Measurements from ENCODE around the gene FBXO48. TPM values are rescaled to one million over a fixed set of nuclear protein-coding genes. Genes with fewer than 3 reads are reported as not detected.

Gene FBXO48
- total and polyA plus RNA-seq, 2 of the 4 experiments (the other 2 are of a cell fraction): 0.18 to 0.43 TPM

DNA sequence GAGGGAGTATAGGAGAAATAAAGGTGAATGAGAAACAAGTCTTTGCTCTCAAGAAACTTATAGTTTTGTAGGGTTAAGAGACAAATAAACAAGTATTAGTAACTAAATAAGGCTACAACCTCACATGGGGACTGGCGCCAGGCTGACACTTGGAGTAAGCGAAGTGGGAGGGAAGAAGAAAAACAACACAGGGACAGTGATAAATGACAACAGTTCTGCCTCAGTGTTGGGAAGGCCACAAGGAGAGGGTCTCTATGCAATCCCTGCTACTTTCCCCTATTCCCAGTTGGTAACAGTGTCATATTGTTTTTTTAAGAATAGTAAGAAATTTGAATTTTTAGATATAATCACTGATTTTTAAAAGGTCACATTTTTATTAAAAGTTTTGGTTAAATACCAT lies 4.3 kb upstream of the FBXO48 start:
- no peak overlapping the region for H2BK120ac ChIP-seq (ENCODE audit: low read depth, low read length)
- intact Hi-C loops (cut with micrococcal nuclease): no loop called here
- H3K27ac ChIP-seq (ENCODE audit: insufficient read depth, low read length): no peak overlapping the region
- no peak overlapping the region for H2AFZ ChIP-seq (replicated peaks; ENCODE audit: low read length, poor library complexity)
- no peak for ATAC-seq (ENCODE audit: low read depth)
- H2BK5ac ChIP-seq (ENCODE audit: low read depth, low read length, poor library complexity, severe bottlenecking): no peak overlapping the region
- peaks cover 5 to 9% of the 10 kb centered on the region in 2 experiments; a peak in 3 of 4 replicates for H3K79me1 ChIP-seq (ENCODE audit: low read depth in 1 of 2, low read length in 2 of 2)
- DNase-seq: no peak
- H3K4ac ChIP-seq (ENCODE audit: low read depth, low read length): no peak overlapping the region
- CTCF ChIA-PET: no interaction called here
- H3K4me2 ChIP-seq (ENCODE audit: low read depth, low read length): no peak overlapping the region
- H4K5ac ChIP-seq (ENCODE audit: low read depth, low read length): no peak overlapping the region
- 0 out of 2 replicates have a peak, but pooled peaks cover 2% of the 10 kb centered on the region for H3K9me1 ChIP-seq (ENCODE audit: insufficient read depth, low read length)
- no peaks in the 10 kb centered on the region for H3K27me3 ChIP-seq (ENCODE audit: control insufficient read depth, insufficient read depth, low read length)
- no peak overlapping the region for H3K14ac ChIP-seq (replicated peaks; ENCODE audit: low read depth, low read length)
- peaks cover 3% of the 10 kb centered on the region; the same call in 1 of the 2 replicates for H4K20me1 ChIP-seq (ENCODE audit: insufficient read depth, low read length)
- no peak overlapping the region for H3K23ac ChIP-seq (ENCODE audit: low read depth, low read length)
- in situ Hi-C loops (cut with MboI; ENCODE audit: low sequenced_read_pairs): no loop called here
- no peak overlapping the region for H4K91ac ChIP-seq (ENCODE audit: insufficient read depth, low read depth, low read length)
- dilution Hi-C loops (cut with HindIII; ENCODE audit: low sequenced_read_pairs, unreplicated experiment): no loop called here
- H2BK20ac ChIP-seq (ENCODE audit: low read depth, low read length): no peak overlapping the region
- WGBS, 2 experiments (ENCODE audit: extremely low coverage in 2 of 2, insufficient read length in 1 of 2): no CpG with 5 or more reads among the region's 2 CpGs
- no peak overlapping the region for H3K9ac ChIP-seq (ENCODE audit: low read depth, low read length)
- no peaks in the 10 kb centered on the region for H3K9me3 ChIP-seq (ENCODE audit: control insufficient read depth, insufficient read depth, low read length)
- POLR2A ChIA-PET (ENCODE audit: unreplicated experiment): interaction anchor here (0.7 kb wide), 1 partner anchor 13 kb away, joined by 4 read pairs; no protein-coding TSS in a partner anchor
- no peak overlapping the region for H2AK5ac ChIP-seq (ENCODE audit: low read depth, low read length)
- no peak overlapping the region for H3K4me3 ChIP-seq (ENCODE audit: insufficient read depth, low read depth, low read length)
- no peak overlapping the region for H3K56ac ChIP-seq (ENCODE audit: extremely low read depth, insufficient read depth, low read length)
- no peak overlapping the region for H4K8ac ChIP-seq (ENCODE audit: low read depth in 2 of 2, low read length in 2 of 2)
- H3K18ac ChIP-seq (ENCODE audit: low read depth, low read length): no peak overlapping the region
- TF ChIP-seq BHLHE40 (IDR thresholded peaks at IDR 0.05; ENCODE audit: low read depth, low read length): no peak
- no peak for TF ChIP-seq POLR2A (IDR thresholded peaks at IDR 0.05; ENCODE audit: low read depth, low read length)
- TF ChIP-seq, protein P1, sequence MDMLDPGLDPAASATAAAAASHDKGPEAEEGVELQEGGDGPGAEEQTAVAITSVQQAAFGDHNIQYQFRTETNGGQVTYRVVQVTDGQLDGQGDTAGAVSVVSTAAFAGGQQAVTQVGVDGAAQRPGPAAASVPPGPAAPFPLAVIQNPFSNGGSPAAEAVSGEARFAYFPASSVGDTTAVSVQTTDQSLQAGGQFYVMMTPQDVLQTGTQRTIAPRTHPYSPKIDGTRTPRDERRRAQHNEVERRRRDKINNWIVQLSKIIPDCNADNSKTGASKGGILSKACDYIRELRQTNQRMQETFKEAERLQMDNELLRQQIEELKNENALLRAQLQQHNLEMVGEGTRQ (IDR thresholded peaks at IDR 0.05; ENCODE audit: low read depth, low read length): no peak
- TF ChIP-seq MAZ (IDR thresholded peaks at IDR 0.05; ENCODE audit: borderline replicate concordance, low read depth, low read length): no peak
- TF ChIP-seq MXI1 (IDR thresholded peaks at IDR 0.05; ENCODE audit: borderline replicate concordance, low read depth, low read length): no peak
- TF ChIP-seq RAD21 (IDR thresholded peaks at IDR 0.05; ENCODE audit: low read length): no peak
- TF ChIP-seq, protein P2, sequence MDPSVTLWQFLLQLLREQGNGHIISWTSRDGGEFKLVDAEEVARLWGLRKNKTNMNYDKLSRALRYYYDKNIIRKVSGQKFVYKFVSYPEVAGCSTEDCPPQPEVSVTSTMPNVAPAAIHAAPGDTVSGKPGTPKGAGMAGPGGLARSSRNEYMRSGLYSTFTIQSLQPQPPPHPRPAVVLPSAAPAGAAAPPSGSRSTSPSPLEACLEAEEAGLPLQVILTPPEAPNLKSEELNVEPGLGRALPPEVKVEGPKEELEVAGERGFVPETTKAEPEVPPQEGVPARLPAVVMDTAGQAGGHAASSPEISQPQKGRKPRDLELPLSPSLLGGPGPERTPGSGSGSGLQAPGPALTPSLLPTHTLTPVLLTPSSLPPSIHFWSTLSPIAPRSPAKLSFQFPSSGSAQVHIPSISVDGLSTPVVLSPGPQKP (IDR thresholded peaks at IDR 0.05; ENCODE audit: borderline replicate concordance, low read depth, low read length): no peak
- TF ChIP-seq CHD1 (IDR thresholded peaks at IDR 0.05; ENCODE audit: low read depth, low read length): no peak
- TF ChIP-seq MAFK (IDR thresholded peaks at IDR 0.05; ENCODE audit: low read depth, low read length): no peak
- no peak for TF ChIP-seq NFE2L2 (IDR thresholded peaks at IDR 0.05; ENCODE audit: low read depth, low read length)
- TF ChIP-seq FOS (IDR thresholded peaks at IDR 0.05; ENCODE audit: low read depth, low read length): no peak
- no peak for TF ChIP-seq RFX5 (IDR thresholded peaks at IDR 0.05; ENCODE audit: low read depth, low read length)
- no peak for TF ChIP-seq SMC3 (IDR thresholded peaks at IDR 0.05; ENCODE audit: low read depth, low read length)
- TF ChIP-seq, protein P3, sequence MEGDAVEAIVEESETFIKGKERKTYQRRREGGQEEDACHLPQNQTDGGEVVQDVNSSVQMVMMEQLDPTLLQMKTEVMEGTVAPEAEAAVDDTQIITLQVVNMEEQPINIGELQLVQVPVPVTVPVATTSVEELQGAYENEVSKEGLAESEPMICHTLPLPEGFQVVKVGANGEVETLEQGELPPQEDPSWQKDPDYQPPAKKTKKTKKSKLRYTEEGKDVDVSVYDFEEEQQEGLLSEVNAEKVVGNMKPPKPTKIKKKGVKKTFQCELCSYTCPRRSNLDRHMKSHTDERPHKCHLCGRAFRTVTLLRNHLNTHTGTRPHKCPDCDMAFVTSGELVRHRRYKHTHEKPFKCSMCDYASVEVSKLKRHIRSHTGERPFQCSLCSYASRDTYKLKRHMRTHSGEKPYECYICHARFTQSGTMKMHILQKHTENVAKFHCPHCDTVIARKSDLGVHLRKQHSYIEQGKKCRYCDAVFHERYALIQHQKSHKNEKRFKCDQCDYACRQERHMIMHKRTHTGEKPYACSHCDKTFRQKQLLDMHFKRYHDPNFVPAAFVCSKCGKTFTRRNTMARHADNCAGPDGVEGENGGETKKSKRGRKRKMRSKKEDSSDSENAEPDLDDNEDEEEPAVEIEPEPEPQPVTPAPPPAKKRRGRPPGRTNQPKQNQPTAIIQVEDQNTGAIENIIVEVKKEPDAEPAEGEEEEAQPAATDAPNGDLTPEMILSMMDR (conservative IDR thresholded peaks at IDR 0.05; ENCODE audit: low read depth, low read length): no peak
- no peak for TF ChIP-seq CEBPB (IDR thresholded peaks at IDR 0.05; ENCODE audit: low read depth, low read length)
- no peak for TF ChIP-seq RCOR1 (IDR thresholded peaks at IDR 0.05; ENCODE audit: insufficient replicate concordance, low read length)
- peaks cover 2% of the 10 kb centered on the region; the same call in 1 of the 2 replicates for H3K4me1 ChIP-seq (ENCODE audit: control insufficient read depth, insufficient read depth, low read length)
- H2BK15ac ChIP-seq (ENCODE audit: low read depth, low read length): no peak overlapping the region
- H3K36me3 ChIP-seq (ENCODE audit: control insufficient read depth, insufficient read depth, low read length): no peaks in the 10 kb centered on the region
- no peak overlapping the region for H2AK9ac ChIP-seq (replicated peaks; ENCODE audit: low read depth, low read length, poor library complexity)
- BruUV-seq (replicated peaks): no TSS peak

All from IMR-90 (cell line).